IPS-18a (cell line): Measurements from ENCODE around the gene KIF2C.

Experiments used
- H3K27ac ChIP-seq: one replicate; pipeline ENCODE4 v1.5.1; 2013; ENCODE audit warnings: low read length
- H3K27me3 ChIP-seq: one replicate; pipeline ENCODE4 v1.6.1; 2013; ENCODE audit warnings: mild to moderate bottlenecking, low read length; ENCODE audit not compliant: control insufficient read depth, insufficient read depth
- H3K36me3 ChIP-seq: one replicate; pipeline ENCODE4 v1.6.1; 2013; ENCODE audit warnings: low read depth, low read length; ENCODE audit not compliant: control insufficient read depth
- H3K4me1 ChIP-seq: one replicate; pipeline ENCODE4 v1.6.1; 2013; ENCODE audit warnings: low read depth, low read length; ENCODE audit not compliant: control insufficient read depth
- H3K4me3 ChIP-seq: one replicate; pipeline ENCODE4 v1.5.1; 2013; ENCODE audit warnings: low read length
- H3K9ac ChIP-seq: one replicate; pipeline ENCODE4 v1.6.1; 2013; ENCODE audit warnings: mild to moderate bottlenecking, low read length, moderate library complexity
- H3K9me3 ChIP-seq: one replicate; pipeline ENCODE4 v1.6.1; 2013; ENCODE audit warnings: low read depth, low read length; ENCODE audit not compliant: control insufficient read depth

KIF2C gene

GRCh38 chr1:44777547-44777946 lies 37.9 kb downstream of the KIF2C start:
- no peaks in the 10 kb centered on the region for H3K9me3 ChIP-seq
- peaks cover 3% of the 10 kb centered on the region for H3K4me1 ChIP-seq
- H3K4me3 ChIP-seq: peak overlapping the region; percentile 98
- no peak overlapping the region for H3K9ac ChIP-seq
- H3K27me3 ChIP-seq: no peaks in the 10 kb centered on the region
- H3K27ac ChIP-seq: no peak overlapping the region
- peaks cover 36% of the 10 kb centered on the region for H3K36me3 ChIP-seq

- H3K9ac ChIP-seq: no peak overlapping the region
- peaks cover 3% of the 10 kb centered on the region for H3K4me1 ChIP-seq
- H3K9me3 ChIP-seq: no peaks in the 10 kb centered on the region
- H3K27ac ChIP-seq: no peak overlapping the region
- peak overlapping the region; percentile 98 for H3K4me3 ChIP-seq
- H3K36me3 ChIP-seq: peaks cover 36% of the 10 kb centered on the region
- H3K27me3 ChIP-seq: no peaks in the 10 kb centered on the region
Measured at GRCh38 chr1:44777969-44778635, 38.5 kb downstream of the KIF2C start.

- peaks cover 36% of the 10 kb centered on the region for H3K36me3 ChIP-seq
- H3K27me3 ChIP-seq: no peaks in the 10 kb centered on the region
- H3K9ac ChIP-seq: no peak overlapping the region
- H3K9me3 ChIP-seq: no peaks in the 10 kb centered on the region
- H3K27ac ChIP-seq: no peak overlapping the region
- H3K4me1 ChIP-seq: peaks cover 8% of the 10 kb centered on the region
- no peak overlapping the region for H3K4me3 ChIP-seq
Measured at GRCh38 chr1:44778705-44779576, 39.3 kb downstream of the KIF2C start.

- Histone ChIP-seq H3K4me1 (peaks cover 5% of the 10 kb centered on the region), H3K9ac (no peak overlapping the region), H3K9me3 (no peaks in the 10 kb centered on the region), H3K27ac (no peak overlapping the region), H3K4me3 (no peak overlapping the region), H3K27me3 (peaks cover 12% of the 10 kb centered on the region), H3K36me3 (peaks cover 36% of the 10 kb centered on the region)
Measured at GRCh38 chr1:44780583-44781121, 41.0 kb downstream of the KIF2C start.

- Histone ChIP-seq H3K4me3 (peak overlapping the region; percentile 35), H3K36me3 (peaks cover 8% of the 10 kb centered on the region), H3K27ac (no peak overlapping the region), H3K9me3 (no peaks in the 10 kb centered on the region), H3K9ac (peak overlapping the region; percentile 41), H3K4me1 (peaks cover 15% of the 10 kb centered on the region), H3K27me3 (peaks cover 22% of the 10 kb centered on the region)
Measured at GRCh38 chr1:44783697-44784093, 44.1 kb downstream of the KIF2C start.

GRCh38 chr1:44784094-44785028 lies 44.7 kb downstream of the KIF2C start:
- Histone ChIP-seq H3K36me3 (peaks cover 1% of the 10 kb centered on the region), H3K9me3 (no peaks in the 10 kb centered on the region), H3K27ac (no peak overlapping the region), H3K9ac (peak overlapping the region; percentile 54), H3K4me3 (peak overlapping the region; percentile 47), H3K27me3 (peaks cover 22% of the 10 kb centered on the region), H3K4me1 (peaks cover 15% of the 10 kb centered on the region)

- Histone ChIP-seq H3K27me3 (peaks cover 22% of the 10 kb centered on the region), H3K36me3 (no peaks in the 10 kb centered on the region), H3K9ac (no peak overlapping the region), H3K4me1 (peaks cover 19% of the 10 kb centered on the region), H3K4me3 (no peak overlapping the region), H3K27ac (no peak overlapping the region), H3K9me3 (no peaks in the 10 kb centered on the region)
Measured at GRCh38 chr1:44785029-44785380, 45.4 kb downstream of the KIF2C start.

GRCh38 chr1:44785501-44786137 lies 46.0 kb downstream of the KIF2C start:
- peaks cover 22% of the 10 kb centered on the region for H3K27me3 ChIP-seq
- no peaks in the 10 kb centered on the region for H3K36me3 ChIP-seq
- peak overlapping the region; percentile 69 for H3K4me3 ChIP-seq
- H3K4me1 ChIP-seq: peaks cover 19% of the 10 kb centered on the region
- peak overlapping the region; percentile 61 for H3K9ac ChIP-seq
- no peak overlapping the region for H3K27ac ChIP-seq
- no peaks in the 10 kb centered on the region for H3K9me3 ChIP-seq

GRCh38 chr1:44786138-44786840 lies 46.7 kb downstream of the KIF2C start:
- H3K27me3 ChIP-seq: peaks cover 22% of the 10 kb centered on the region
- H3K9ac ChIP-seq: peak overlapping the region; percentile 61
- no peaks in the 10 kb centered on the region for H3K36me3 ChIP-seq
- H3K27ac ChIP-seq: no peak overlapping the region
- H3K9me3 ChIP-seq: no peaks in the 10 kb centered on the region
- H3K4me3 ChIP-seq: peak overlapping the region; percentile 69
- H3K4me1 ChIP-seq: peaks cover 19% of the 10 kb centered on the region

GRCh38 chr1:44786841-44787426 lies 47.3 kb downstream of the KIF2C start:
- no peak overlapping the region for H3K27ac ChIP-seq
- peaks cover 19% of the 10 kb centered on the region for H3K4me1 ChIP-seq
- peak overlapping the region; percentile 61 for H3K9ac ChIP-seq
- peak overlapping the region; percentile 69 for H3K4me3 ChIP-seq
- H3K9me3 ChIP-seq: no peaks in the 10 kb centered on the region
- peaks cover 22% of the 10 kb centered on the region for H3K27me3 ChIP-seq
- no peaks in the 10 kb centered on the region for H3K36me3 ChIP-seq
